Activated naive CD4-positive, alpha-beta T cell (primary cell): Measurements from ENCODE around the gene MYO7A.

ENCODE experiments used
- DNase-seq, 4 experiments: peaks; one replicate each; lab custom pipeline; 2025; lab: John Stamatoyannopoulos, UW

The MYO7A gene

GRCh38 chr11:77213589-77214428, 85.8 kb downstream of the MYO7A start:
- DNase-seq, result no peak

DNA sequence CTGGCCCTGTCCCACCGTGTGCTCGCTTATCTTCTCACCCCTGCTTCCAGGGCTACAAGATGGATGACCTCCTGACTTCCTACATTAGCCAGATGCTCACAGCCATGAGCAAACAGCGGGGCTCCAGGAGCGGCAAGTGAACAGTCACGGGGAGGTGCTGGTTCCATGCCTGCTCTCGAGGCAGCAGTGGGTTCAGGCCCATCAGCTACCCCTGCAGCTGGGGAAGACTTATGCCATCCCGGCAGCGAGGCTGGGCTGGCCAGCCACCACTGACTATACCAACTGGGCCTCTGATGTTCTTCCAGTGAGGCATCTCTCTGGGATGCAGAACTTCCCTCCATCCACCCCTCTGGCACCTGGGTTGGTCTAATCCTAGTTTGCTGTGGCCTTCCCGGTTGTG, 86.5 kb downstream of the MYO7A start:
- no peak for DNase-seq

DNA sequence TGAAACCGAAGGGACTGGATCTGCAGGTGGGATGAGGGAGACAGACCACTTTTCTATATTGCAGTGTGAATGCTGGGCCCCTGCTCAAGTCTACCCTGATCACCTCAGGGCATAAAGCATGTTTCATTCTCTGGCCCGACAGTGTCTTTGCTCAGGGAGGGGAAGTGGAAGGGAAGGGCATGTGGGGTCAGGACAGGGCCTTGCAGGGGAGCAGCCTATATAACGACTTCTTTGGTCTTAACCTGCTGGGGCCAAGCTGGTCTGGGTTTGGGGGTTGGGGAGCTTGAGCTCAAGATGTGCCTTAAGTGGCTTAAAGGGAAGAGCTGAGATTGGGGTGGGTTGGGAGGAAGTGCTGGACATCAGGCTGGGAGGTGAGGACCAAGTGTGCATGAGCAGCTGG, 87.1 kb downstream of the MYO7A start:
- DNase-seq, result no peak

DNA sequence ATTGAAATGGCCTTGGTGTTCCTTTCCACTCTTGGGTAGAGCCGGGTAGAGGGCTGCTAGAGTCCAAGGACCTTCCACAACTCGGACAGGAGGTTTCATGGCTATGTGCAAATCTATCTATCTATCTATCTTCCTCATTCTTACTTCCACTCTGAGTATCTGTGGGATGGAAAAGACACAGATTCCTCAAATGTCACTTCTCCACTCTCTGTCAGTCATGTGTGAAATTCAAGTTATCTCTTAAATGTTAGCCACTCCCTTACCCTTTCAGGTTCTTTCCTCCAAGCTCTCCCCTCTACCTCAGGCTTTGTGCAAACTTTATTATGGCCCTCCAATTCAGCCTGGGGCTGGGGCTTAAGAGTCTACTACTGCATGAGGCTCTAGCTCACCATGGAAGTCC, 89.1 kb downstream of the MYO7A start:
- no peak for DNase-seq

- DNase-seq, result no peak
Measured at GRCh38 chr11:77223797-77224196, 95.8 kb downstream of the MYO7A start.

DNA sequence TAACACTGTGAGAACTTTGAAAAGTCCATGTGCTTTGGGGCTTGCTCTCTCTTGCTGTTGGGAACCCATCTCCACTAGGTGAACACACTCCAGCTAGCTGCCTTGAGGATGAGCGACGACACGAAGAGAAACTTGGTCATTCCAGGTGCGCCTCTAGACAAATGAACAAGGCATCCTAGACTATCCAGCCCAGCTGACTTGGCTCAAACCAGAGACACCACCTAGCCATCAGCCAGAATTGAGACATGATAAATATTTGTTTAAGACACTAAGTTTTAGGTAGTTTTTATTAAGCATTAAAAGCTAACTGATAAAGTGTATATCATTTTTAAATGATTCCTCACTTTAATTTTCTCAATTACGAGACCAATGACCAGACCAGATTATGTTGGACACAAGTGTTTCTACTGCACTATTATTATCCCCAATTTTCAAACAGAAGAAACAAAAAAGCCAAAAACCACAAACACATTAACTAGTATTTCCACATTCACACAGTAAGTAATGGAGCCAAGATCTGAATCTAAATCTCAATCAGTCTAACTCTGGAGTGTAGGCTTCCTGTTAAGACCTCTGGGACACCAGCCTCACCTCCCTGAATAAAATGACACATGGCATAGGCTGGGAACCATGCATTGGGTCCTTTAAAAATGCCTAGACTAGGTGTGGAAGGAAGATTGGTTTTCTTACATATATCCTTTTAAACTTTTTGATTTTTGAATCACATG, 103.0 kb downstream of the MYO7A start:
- no peak for DNase-seq

DNA sequence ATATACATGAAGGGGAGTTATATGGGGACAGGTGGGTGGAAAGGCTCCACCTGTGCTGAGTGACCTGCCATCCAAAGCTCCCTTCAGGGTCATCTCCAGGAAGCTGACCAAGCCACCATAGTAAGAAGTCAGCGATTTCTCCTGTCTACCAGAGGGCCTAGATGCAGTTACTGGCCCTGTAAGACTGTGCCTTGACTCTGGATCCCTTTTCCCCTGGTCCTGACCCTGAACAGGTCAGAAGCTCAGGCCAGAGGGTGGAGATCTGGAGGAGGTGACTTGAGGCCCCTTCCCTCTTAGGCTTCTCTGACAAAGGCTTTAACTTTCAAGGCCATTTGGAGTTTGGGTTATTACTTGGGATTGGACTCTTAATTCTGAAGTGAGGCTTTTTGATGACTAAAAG, 103.8 kb downstream of the MYO7A start:
- DNase-seq, result no peak

- no peak for DNase-seq
Measured at GRCh38 chr11:77232242-77232641, 104.2 kb downstream of the MYO7A start.

- DNase-seq, result no peak
Measured at GRCh38 chr11:77233011-77233410, 105.0 kb downstream of the MYO7A start.

GRCh38 chr11:77236901-77237300, 108.9 kb downstream of the MYO7A start:
- DNase-seq, result no peak

DNA sequence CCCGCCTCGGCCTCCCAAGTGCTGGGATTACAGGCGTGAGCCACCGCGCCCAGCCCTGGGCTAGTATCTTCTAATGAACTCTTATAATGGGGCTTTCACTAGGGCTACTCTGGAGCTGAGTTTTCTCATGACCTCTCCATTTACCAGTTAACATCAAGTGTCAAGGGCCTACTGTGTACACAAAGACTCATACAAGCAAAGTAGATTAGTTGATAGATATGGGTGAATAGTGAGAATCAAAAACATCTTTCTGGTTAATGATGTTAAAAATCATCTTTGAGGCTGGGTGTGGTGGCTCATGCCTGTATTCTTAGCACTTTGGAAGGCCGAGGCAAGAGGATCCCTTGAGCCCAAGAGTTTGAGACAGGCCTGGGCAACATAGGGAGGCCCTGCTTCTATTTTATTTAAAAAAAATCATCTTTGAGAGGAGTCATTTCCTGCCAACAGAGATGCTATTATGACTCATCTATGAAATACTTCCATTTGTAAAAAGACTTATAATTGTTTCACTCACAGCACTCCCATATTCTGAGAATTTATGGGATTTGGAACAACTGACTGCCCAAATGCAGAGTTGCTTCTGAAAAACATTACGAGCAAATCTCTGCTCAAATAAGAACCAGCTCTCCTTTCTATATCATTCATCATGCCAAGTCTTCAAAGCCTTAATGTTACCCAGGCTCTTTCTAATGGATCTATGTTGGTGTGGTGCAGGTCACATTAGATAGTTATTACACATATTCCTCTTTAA, 116.4 kb downstream of the MYO7A start:
- DNase-seq, result no peak

DNA sequence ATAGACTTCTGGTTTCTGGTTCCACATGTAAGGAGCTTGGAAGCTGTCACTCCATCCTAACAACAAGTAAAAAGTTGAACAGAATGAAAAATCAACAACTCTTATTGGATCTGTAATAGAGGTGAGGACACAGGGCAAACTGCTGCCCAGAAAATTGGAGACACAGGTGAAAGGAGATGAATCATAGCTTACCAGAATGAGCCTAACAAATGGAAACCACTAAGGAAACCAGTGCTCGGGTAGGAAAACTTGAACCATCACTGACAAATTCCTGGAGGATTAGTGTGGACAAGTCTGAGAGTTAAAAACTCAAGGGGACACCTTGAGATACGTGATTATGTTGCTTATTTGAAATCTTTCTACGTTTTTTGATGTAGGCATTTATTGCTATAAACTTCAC, 121.4 kb downstream of the MYO7A start:
- no peak for DNase-seq

DNA sequence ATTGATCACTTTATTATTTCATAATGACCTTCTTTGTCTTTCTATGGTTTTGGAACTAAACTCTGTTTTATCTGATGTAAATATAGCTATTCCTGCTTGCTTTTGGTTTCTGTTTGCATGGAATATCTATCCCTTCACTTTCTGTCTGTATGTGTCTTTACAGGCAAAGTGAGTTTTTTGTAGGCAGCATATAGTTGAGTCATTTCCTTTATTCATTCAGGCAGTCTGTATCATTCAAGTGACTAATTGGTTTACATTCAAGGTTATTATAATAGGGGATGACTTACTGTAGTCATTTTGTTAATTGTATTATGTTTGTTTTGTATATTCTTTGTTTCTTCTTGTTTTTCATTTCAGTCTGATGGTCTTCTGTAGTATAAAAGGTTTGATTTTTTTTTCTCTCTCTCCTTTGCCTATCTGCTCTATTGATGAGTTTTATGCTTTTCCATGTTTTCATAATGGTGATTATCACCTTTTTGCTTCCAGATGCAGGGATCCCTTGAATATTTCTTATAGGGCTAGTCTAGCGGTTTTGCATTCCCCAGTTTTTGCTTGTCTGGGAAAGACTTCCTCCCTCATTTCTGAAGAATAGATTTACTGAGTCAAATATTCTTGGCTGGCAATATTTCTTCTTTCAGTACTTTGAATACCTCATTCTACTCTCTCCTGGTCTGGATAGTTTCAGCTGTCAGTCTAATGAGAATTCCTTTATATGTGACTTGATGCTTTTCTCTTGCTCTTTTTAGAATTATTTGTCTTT, 123.0 kb downstream of the MYO7A start:
- no peak for DNase-seq

- no peak for DNase-seq
Measured at GRCh38 chr11:77252555-77253270, 124.7 kb downstream of the MYO7A start.

GRCh38 chr11:77253690-77254089, 125.6 kb downstream of the MYO7A start:
- no peak for DNase-seq

- DNase-seq, result no peak
Measured at GRCh38 chr11:77259641-77260040, 131.6 kb downstream of the MYO7A start.

- no peak for DNase-seq
Measured at GRCh38 chr11:77262803-77263202, 134.8 kb downstream of the MYO7A start.
